Activated CD8-positive, alpha-beta memory T cell treated with anti-CD3 and anti-CD28 coated beads for 1 hour (primary cell): ENCODE data around the gene PRKCD.

Experiments used
- DNase-seq, 2 donors: peaks; one replicate each; pipeline ENCODE4 v3.0.0-alpha.2; 2020; ENCODE audit warnings: low read depth in 1 of 2; ENCODE audit errors: extremely low read depth in 1 of 2

Gene PRKCD

DNA sequence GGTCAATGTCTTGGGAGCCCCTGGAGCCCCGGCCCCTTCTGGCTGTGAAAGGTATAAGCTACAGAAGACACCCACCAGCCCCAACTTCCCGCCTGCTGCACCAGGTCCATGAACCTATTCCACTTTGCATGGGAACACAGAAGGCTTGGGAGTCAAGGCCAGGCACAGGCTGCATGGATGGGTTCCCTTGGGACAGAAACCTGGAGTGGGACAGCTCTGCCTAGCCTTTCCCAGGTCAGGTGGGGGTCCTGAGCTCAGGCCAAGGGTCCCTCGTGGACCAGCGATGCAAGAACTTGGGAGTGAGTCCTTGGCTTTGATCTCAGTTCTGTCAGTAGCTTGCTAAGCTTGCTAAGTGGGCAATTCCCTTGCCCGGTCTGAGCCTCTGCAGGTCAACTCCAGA is 69.8 kb downstream of the PRKCD start:
- no peak for DNase-seq

DNA sequence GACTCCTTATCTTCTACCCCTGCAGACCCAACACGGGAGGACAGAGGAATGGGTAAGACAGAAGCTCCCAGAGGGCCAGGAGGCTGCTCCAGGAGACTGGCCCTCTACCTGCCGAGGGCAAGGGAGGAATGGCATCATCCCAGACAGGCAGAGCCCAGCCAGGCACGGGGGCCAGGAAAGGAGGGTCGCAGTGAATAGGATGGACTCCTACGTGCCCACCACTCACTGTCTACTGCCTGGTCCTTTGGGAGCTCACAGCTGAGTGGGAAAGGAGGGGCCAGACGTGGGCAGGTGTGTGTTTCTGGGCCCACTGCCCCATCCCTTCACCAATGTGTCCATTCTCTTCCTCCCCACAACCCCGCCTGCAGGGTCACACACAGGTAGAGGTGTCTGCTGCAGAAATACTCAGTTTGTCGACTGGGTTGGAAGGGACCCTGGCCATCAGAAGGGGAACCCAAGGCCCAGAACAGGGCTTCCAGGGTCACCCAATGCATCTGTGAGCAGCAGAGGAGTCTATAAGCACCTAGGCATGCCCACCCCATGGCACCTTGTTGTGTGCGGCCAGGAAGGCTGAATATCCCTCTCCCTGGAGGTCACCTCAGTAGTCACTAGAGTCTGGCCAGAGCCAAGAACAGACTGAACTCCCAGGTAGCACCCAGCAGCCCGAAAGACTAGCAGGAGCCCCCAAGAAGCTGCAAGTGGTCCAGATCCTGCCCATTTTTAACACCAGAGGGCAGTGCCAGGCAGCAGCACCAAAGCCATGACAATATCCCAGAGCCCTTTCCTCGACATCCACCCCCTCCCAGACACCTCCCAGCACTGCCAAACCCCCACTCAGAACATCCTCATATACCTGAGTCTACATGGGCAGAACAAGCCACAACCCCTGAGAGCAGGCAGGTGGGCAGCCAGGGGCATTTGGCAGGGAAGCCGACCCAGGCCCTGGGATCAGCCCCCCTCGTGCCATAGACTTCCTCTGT is 70.8 kb downstream of the PRKCD start:
- DNase-seq, result no peak

- no peak for DNase-seq
Measured at GRCh38 chr3:53232641-53233377, 71.8 kb downstream of the PRKCD start.

DNA sequence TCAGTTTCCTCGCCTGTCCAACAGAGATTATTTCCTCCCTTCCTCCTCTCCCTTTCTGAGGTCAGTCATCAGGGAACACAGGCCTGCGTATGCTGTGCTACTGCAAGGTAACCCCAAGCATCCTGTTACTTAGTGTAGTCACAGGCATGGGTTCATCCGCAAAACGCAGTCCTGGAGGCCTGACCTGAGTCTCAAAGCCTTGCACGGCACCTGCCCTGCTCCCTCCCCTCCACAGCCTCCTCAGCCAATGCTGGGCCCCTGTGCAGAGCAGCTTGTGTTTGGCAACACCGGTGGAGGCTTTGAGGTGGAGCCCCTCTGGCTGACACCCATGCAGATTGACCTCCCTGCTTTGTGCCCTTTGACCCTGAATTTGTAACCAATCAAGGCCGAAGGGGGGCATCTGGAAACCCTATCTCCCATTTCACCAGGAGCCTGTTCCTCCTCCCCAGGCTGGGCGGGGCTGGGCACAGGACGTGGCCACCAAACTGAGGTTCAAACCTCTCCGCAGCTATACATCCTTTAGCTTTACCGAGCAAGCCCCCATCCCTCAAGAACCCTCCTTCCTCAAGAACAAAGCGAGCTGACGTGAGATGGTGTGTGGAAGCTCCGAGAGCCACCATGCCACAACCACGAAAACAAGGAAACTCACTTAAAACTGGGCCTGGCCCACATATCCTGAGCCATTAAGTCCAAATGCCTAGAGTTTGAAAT is 73.3 kb downstream of the PRKCD start:
- no peak for DNase-seq

DNA sequence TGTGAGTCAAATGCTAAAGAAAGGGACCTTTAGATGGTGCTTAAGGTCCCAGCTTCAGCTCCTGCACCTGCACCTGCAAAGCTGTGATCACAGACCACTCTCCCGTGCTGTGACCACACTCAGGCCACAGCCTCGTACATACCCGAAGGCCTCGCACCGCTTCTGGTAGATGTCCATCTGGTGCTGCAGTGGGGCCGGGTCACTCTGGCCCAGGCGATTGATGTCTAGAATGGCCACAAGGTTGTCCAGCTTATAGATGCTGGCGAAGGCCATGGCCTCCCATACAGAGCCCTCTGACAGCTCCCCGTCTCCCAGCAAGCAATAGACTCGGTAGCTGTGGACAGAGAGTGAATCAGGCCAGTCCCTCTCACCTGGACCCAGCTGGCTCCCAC is 73.8 kb downstream of the PRKCD start:
- no peak for DNase-seq

DNA sequence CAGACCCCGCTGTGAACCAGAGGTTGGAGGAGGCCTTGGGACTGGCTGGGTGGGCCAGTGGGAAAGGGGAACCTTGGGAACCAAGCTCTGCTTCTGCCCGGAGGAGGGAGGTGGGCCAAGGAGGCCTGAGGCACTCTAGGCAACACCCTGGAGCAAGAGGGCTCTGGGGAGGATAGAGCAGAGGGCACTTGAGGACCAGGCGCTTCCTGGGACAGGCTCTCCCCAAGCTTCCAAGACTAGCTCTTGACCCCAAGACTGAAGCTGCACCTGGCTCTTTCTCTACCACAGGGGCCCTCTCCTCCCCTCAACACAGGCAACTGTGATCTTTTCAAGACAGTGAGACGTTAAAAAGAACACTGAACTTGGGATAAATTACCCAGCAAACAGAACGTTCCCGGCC is 74.5 kb downstream of the PRKCD start:
- no peak for DNase-seq

DNA sequence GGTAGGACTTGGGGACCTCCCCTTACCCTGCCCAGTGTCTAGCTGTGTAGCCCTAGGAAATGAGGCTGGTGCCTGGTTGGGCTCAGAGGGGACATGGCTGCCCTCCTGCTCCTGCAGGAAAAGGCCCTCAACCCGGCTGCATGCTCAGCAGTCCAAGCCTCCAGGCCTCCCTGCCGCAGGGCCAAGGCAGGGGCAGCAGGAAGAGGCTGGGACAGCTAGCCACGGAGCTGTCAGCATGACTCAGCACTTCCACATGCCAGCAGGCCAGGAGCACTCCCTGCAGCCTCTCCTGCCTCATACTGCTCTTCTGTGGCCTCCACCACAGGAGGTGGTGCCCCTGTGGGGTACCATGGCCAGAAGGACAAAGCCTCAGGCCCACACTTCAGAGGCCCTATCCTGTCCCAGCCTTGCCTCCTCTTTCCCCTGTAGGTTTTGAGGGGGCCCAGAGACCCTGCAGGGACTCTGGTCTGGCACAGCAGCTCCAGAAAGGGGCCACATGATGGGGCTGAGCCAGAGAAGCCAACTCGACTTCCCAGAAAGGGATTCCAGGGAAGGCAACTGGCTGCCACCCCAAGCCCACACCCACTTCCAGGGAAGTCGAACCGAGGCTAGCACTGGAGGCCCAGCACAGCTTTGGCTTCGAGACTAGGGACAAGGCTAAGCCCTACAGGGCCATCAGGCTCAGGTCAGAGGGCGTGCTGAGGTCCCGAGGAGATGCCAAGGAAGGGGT is 75.3 kb downstream of the PRKCD start:
- no peak for DNase-seq

- no peak for DNase-seq
Measured at GRCh38 chr3:53238051-53238850, 77.2 kb downstream of the PRKCD start.

DNA sequence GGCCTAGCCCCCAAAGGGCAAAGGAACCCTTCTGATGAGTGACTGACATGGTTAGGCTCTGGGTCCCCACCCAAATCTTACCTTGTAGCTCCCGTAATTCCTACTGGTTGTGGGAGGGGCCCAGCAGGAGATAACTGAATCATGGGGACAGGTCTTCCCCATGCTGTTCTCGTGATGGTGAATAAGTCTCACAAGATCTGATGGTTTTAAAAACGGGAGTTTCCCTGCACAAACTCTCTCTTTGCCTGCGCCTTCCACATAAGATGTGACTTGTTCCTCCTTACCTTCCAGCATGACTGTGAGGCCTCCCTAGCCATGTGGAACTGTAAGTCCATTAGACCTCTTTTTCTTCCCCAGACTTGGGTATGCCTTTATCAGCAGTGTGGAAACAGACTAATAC is 77.9 kb downstream of the PRKCD start:
- no peak for DNase-seq

DNA sequence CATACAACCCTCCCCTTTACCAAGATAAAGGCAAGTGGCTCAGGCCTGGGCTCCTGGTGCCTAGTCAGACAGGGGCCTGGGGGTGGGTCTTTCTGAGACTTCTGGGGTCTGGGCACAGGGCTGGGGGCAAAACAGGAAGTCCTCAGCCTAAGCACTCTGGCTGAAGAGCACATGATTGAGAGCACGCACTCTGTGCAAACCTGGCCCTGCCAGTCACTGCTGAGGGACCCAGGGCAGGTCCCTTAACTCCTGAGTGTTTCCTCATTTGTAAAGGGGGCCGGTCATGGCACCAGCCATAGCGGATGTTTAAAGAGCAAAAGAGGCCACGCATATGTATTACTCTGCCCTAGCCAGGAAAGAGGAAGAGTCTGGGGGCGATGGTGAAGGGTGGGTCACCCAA is 78.8 kb downstream of the PRKCD start:
- DNase-seq, result no peak

GRCh38 chr3:53240989-53241972 is 80.3 kb downstream of the PRKCD start:
- DNase-seq, result no peak

DNA sequence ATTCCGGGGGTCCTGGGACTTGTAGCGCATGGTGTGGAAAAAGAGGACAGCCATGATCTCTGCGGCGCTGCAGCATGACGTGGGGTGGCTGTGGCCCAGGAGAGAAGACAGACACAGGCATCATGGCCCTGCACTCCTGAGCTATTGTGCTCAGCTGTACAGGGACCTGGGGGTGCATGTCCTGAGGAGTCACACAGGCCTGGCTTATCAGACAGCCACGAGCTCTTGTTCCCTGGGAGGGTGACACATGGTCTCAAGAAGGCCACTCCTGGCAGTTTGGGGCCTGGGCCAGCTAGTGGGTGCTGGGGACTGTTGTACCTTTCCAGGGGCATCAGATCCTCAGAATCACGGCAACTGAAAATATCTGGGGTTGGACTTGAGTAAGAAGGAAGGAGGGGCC is 81.1 kb downstream of the PRKCD start:
- DNase-seq, result no peak
